ENCODE measurements around the gene CANX.
A peak's percentile ranks its signal among the peaks of the same experiment; 100 is the strongest.

The CANX gene

GRCh38 chr5:179753971-179754370 lies 55.2 kb downstream of the CANX start:
- DNase-seq (ENCODE audit: low read depth): no peak

- DNase-seq (ENCODE audit: low read depth): no peak
Observed at GRCh38 chr5:179755022-179755421, 56.3 kb downstream of the CANX start.

GRCh38 chr5:179758955-179759354 lies 60.2 kb downstream of the CANX start:
- no peak for DNase-seq (ENCODE audit: low read depth)

GRCh38 chr5:179759581-179760551 lies 61.1 kb downstream of the CANX start:
- DNase-seq (ENCODE audit: low read depth): no peak

- no peak for DNase-seq (ENCODE audit: low read depth)
Observed at GRCh38 chr5:179762079-179762780, 63.5 kb downstream of the CANX start.

GRCh38 chr5:179762781-179763176 lies 64.0 kb downstream of the CANX start:
- no peak for DNase-seq (ENCODE audit: low read depth)

- DNase-seq (ENCODE audit: low read depth): peak; percentile 29
Observed at GRCh38 chr5:179763215-179763945, 64.6 kb downstream of the CANX start.

- no peak for DNase-seq (ENCODE audit: low read depth)
Observed at GRCh38 chr5:179764056-179764455, 65.3 kb downstream of the CANX start.

GRCh38 chr5:179765400-179765799 lies 66.6 kb downstream of the CANX start:
- no peak for DNase-seq (ENCODE audit: low read depth)

- DNase-seq (ENCODE audit: low read depth): no peak
Observed at GRCh38 chr5:179766021-179766725, 67.4 kb downstream of the CANX start.

- no peak for DNase-seq (ENCODE audit: low read depth)
Observed at GRCh38 chr5:179766726-179767455, 68.1 kb downstream of the CANX start.

GRCh38 chr5:179767496-179768100 lies 68.8 kb downstream of the CANX start:
- no peak for DNase-seq (ENCODE audit: low read depth)

- no peak for DNase-seq (ENCODE audit: low read depth)
Observed at GRCh38 chr5:179768326-179769085, 69.7 kb downstream of the CANX start.

- no peak for DNase-seq (ENCODE audit: low read depth)
Observed at GRCh38 chr5:179769271-179769670, 70.5 kb downstream of the CANX start.

GRCh38 chr5:179769796-179770195 lies 71.0 kb downstream of the CANX start:
- DNase-seq (ENCODE audit: low read depth): no peak

- no peak for DNase-seq (ENCODE audit: low read depth)
Observed at GRCh38 chr5:179771311-179771895, 72.6 kb downstream of the CANX start.

GRCh38 chr5:179772351-179772750 lies 73.6 kb downstream of the CANX start:
- no peak for DNase-seq (ENCODE audit: low read depth)

- DNase-seq (ENCODE audit: low read depth): no peak
Observed at GRCh38 chr5:179773686-179774040, 74.9 kb downstream of the CANX start.

- no peak for DNase-seq (ENCODE audit: low read depth)
Observed at GRCh38 chr5:179774442-179774841, 75.7 kb downstream of the CANX start.
